ENCODE results near the gene PEBP1. TPM values are rescaled to one million over a fixed set of nuclear protein-coding genes. Genes with fewer than 3 reads are reported as not detected.

The PEBP1 gene
- total RNA-seq, 1 donor from 2014 or later: 134 TPM

- Mint-ChIP-seq H3K9me3 (ENCODE audit: low read depth) (no peaks in the 10 kb centered on the region), H3K27me3 (ENCODE audit: low read depth) (no peaks in the 10 kb centered on the region), H3K36me3 (ENCODE audit: low read depth) (peaks cover 2% of the 10 kb centered on the region), H3K4me3 (ENCODE audit: unreplicated experiment) (peak overlapping the region; percentile 80), H3K4me1 (ENCODE audit: low read depth) (peaks cover 39% of the 10 kb centered on the region), H3K27ac (ENCODE audit: unreplicated experiment) (peak overlapping the region; percentile 97)
- no peak for TF ChIP-seq CTCF (IDR thresholded peaks at IDR 0.05)
- DNase-seq (ENCODE audit: low spot score): no peak
These were observed 54.3 kb downstream of the PEBP1 start for GRCh38 chr12:118190266-118190665.

GRCh38 chr12:118193477-118193876, 57.6 kb downstream of the PEBP1 start:
- no peak for DNase-seq (ENCODE audit: low spot score)
- Mint-ChIP-seq H3K36me3 (ENCODE audit: low read depth) (peaks cover 8% of the 10 kb centered on the region), H3K9me3 (ENCODE audit: low read depth) (no peaks in the 10 kb centered on the region), H3K27ac (ENCODE audit: unreplicated experiment) (no peak overlapping the region), H3K4me3 (ENCODE audit: unreplicated experiment) (no peak overlapping the region), H3K27me3 (ENCODE audit: low read depth) (no peaks in the 10 kb centered on the region), H3K4me1 (ENCODE audit: low read depth) (peaks cover 22% of the 10 kb centered on the region)
- TF ChIP-seq CTCF (IDR thresholded peaks at IDR 0.05): no peak

GRCh38 chr12:118193958-118194357, 58.0 kb downstream of the PEBP1 start:
- no peak overlapping the region for H3K27ac Mint-ChIP-seq (ENCODE audit: unreplicated experiment)
- peaks cover 11% of the 10 kb centered on the region for H3K36me3 Mint-ChIP-seq (ENCODE audit: low read depth)
- H3K4me1 Mint-ChIP-seq (ENCODE audit: low read depth): peaks cover 17% of the 10 kb centered on the region

More at GRCh38 chr12:118193958-118194357, 58.0 kb downstream of the PEBP1 start:
- Mint-ChIP-seq H3K27me3 (ENCODE audit: low read depth) (no peaks in the 10 kb centered on the region), H3K9me3 (ENCODE audit: low read depth) (no peaks in the 10 kb centered on the region), H3K4me3 (ENCODE audit: unreplicated experiment) (no peak overlapping the region)
- no peak for TF ChIP-seq CTCF (IDR thresholded peaks at IDR 0.05)
- no peak for DNase-seq (ENCODE audit: low spot score)

Other genes starting within 250 kb of the PEBP1 start
- gene KSR2, start 167.1 kb upstream of the PEBP1 start, total RNA-seq: 0.05 TPM in 1 of 3 replicates, not detected in the others
- gene RFC5, start 119.4 kb upstream of the PEBP1 start, total RNA-seq: 5.5 to 12.5 TPM (median 6.3 TPM) in 3 replicates
- gene WSB2, start 74.9 kb upstream of the PEBP1 start, total RNA-seq: 86.7 to 129 TPM (median 124 TPM) in 3 replicates
- gene VSIG10, start 32.1 kb upstream of the PEBP1 start, total RNA-seq: 9.3 to 13.6 TPM (median 9.5 TPM) in 3 replicates
- 18.3 to 31.3 TPM (median 19.9 TPM) in 3 replicates for gene TAOK3, start 236.8 kb downstream of the PEBP1 start, total RNA-seq
- gene SUDS3, start 240.4 kb downstream of the PEBP1 start, total RNA-seq: 22.6 to 27.8 TPM (median 23.4 TPM) in 3 replicates